A549 treated with AZD9567 at 1 μM for 4 hours (cell line): Measurements from ENCODE around the gene ZNF98. TPM values are rescaled to one million over a fixed set of nuclear protein-coding genes. Genes with fewer than 3 reads are reported as not detected.

ENCODE experiments used
- total RNA-seq: library from RNA; stranded (reverse); fragments of 200-300 nt; extraction: Qiagen RNA extraction; gene quantifications from 5 replicates; pipeline ENCODE4 v1.2.3, GENCODE V29; 2022; ENCODE audit not compliant: insufficient read depth

ZNF98 gene
- total RNA-seq = not detected in 5 replicates

DNA sequence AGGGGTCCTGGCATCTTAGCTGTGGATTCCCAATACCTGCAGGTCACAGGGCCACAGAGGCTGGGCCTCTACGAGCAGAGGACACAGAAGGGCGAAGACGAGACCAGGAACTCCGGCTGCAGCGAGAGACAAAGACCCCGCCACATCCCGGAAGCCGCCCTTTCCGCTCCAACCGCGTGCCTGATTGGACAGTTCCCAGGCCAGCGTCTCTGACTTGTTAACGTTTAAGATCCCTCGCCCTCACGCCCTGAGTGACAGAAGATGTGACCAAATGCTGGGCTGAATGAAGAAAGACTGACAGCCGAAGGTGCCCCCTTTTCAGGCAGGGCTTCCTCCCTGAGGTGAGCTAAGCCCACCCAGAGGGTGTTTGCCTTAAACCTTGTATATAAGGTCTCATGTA, at the start of gene ZNF98:
TSS of gene ZNF98 (minus strand) at position 136 of the 400 bp plus-strand sequence. CDS start at position 14, 122 bp downstream.

Other genes starting within 250 kb of the ZNF98 start
- not detected in 5 replicates for gene ZNF676, start 225.4 kb downstream of the ZNF98 start, total RNA-seq
- gene ZNF729, start 135.9 kb downstream of the ZNF98 start, total RNA-seq = not detected in 5 replicates
- gene ZNF492, start 212.0 kb upstream of the ZNF98 start, total RNA-seq = not detected in 5 replicates